GM10266 (cell line): ENCODE measurements around the gene SPEM3.

Experiments
- DNase-seq: peaks from one replicate; pipeline ENCODE4 v3.0.0; 2012; ENCODE audit errors: extremely low spot score
- CTCF ChIP-seq: IDR thresholded peaks from 2 replicates; pipeline ENCODE4 v1.5.1; 2012; ENCODE audit warnings: mild to moderate bottlenecking, low read depth; ENCODE audit not compliant: control insufficient read depth, insufficient read depth; ENCODE audit errors: missing control alignments

Gene SPEM3

DNA sequence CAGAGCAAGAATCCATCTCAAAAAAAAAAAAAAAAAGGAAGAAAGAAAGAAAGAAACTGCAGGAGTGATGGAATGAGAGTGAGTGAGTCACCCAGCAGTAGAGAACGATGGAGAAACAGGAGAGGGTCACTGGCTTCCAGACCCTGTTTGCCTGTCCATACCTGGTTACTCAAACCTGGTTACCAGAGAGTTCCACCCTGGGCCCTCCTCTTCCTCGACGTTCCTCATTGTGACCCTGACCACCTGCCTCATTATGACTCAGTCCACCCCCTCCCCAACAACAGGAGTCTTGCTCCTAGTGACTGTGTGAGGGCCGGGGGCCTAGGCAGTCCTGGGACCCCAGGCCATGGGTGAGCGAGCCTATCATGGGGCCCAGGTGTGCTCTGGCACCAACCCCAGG lies at the start of gene SPEM3:
Gene SPEM3 (plus strand): TSS at position 301 of the 400 bp plus-strand sequence. CDS start 46 bp downstream, at position 347.
- TF ChIP-seq CTCF, result no peak
- no peak for DNase-seq

GRCh38 chr17:7379134-7379533 lies 49.5 kb upstream of the SPEM3 start:
- DNase-seq, result no peak

DNA sequence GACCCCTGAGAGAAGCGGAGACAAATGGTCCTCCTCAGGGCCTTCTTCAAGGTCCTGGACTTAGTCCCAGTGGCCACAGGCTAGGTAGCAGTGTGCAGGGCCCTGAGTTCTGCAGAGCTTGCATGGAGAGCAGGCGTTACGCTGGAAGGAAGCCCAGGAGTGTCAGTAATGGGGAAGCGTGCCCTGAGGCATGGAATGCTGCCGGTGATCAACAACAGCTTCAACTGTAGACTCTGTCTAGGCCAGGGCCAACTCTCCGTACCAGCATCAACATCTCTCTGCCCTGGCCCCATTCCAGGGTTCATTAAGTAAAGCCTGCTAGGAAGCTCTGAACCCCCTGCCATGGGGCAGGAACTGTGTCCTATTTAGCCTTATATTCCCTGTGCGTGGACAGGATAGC lies 48.3 kb upstream of the SPEM3 start:
- no peak for DNase-seq
- TF ChIP-seq CTCF, result no peak

More at GRCh38 chr17:7379134-7379533, 49.5 kb upstream of the SPEM3 start:
- TF ChIP-seq CTCF, result no peak

GRCh38 chr17:7380855-7381683 lies 47.6 kb upstream of the SPEM3 start, which contains the start of gene TNK1:
Gene TNK1 (plus strand): TSS chr17:7381089. CDS start chr17:7382927, 1,838 bp downstream.
- peak; percentile 27 for DNase-seq
- no peak for TF ChIP-seq CTCF

GRCh38 chr17:7382901-7383300 lies 45.8 kb upstream of the SPEM3 start:
- DNase-seq, result peak; percentile 38
- TF ChIP-seq CTCF, result no peak

GRCh38 chr17:7383371-7383741 lies 45.3 kb upstream of the SPEM3 start:
- no peak for TF ChIP-seq CTCF
- peak; percentile 30 for DNase-seq
